ENCODE measurements around the gene GLCE. TPM values are rescaled to one million over a fixed set of nuclear protein-coding genes. Genes with fewer than 3 reads are reported as not detected.

GLCE gene
- total and polyA plus RNA-seq, 10 of the 15 experiments (the other 5 are each of a cell fraction or from before 2014, with no cell fraction given): 2.1 to 11.9 (median 2.9) TPM

- intact Hi-C loops (cut with micrococcal nuclease; ENCODE audit: unreplicated experiment): no loop called here
- CTCF ChIA-PET: no interaction called here
- H3K9ac ChIP-seq (ENCODE audit: control insufficient read depth, insufficient read depth, low read length): no peak overlapping the region
- H3K79me2 ChIP-seq (ENCODE audit: control insufficient read depth, insufficient read depth, low read length): no peaks in the 10 kb centered on the region
- no peaks in the 10 kb centered on the region for H3K9me3 ChIP-seq (replicated peaks; ENCODE audit: control insufficient read depth, insufficient read depth, low read length)
- no TSS peak for BruUV-seq (replicated peaks)
- H3K4me1 ChIP-seq (ENCODE audit: control insufficient read depth, insufficient read depth, low read length): no peaks in the 10 kb centered on the region; the same call in 1 of the 2 replicates
- FAIRE-seq (no peak), ATAC-seq (no peak), DNase-seq (ENCODE audit: low read depth, low spot score) (no peak)
- no peak overlapping the region for H3K4me3 ChIP-seq
- H4K20me1 ChIP-seq (ENCODE audit: control insufficient read depth, insufficient read depth): no peaks in the 10 kb centered on the region
- no peak overlapping the region for H3K27ac ChIP-seq (ENCODE audit: control insufficient read depth, insufficient read depth)
- no peaks in the 10 kb centered on the region for H3K27me3 ChIP-seq (replicated peaks in 1 of 2; ENCODE audit: control insufficient read depth in 2 of 2, insufficient read depth in 2 of 2, low read length in 1 of 2)
- no peak overlapping the region for H3K4me2 ChIP-seq (ENCODE audit: control insufficient read depth, insufficient read depth)
- SMC1A ChIA-PET (ENCODE audit: uncharacterized antibody, unreplicated experiment): no interaction called here
- no peak for TF ChIP-seq TCF3 (IDR thresholded peaks at IDR 0.05; ENCODE audit: borderline replicate concordance, insufficient read depth, low read depth, low read length)
- no peak for TF ChIP-seq CHD1 (IDR thresholded peaks at IDR 0.05; ENCODE audit: low read depth, low read length)
- TF ChIP-seq SMAD5 (IDR thresholded peaks at IDR 0.05; ENCODE audit: low read depth): no peak
- no peak for TF ChIP-seq HDAC6 (IDR thresholded peaks at IDR 0.05; ENCODE audit: unreplicated experiment)
- no peak for TF ChIP-seq POLR2A (IDR thresholded peaks at IDR 0.05; ENCODE audit: low read depth, low read length)
- no peak for TF ChIP-seq PBX3 (IDR thresholded peaks at IDR 0.05; ENCODE audit: insufficient replicate concordance, low read depth, low read length)
- no peak for TF ChIP-seq ATF3 (IDR thresholded peaks at IDR 0.05; ENCODE audit: borderline replicate concordance, extremely low read depth, low read depth, low read length)
- no peak for TF ChIP-seq NFIC (IDR thresholded peaks at IDR 0.05; ENCODE audit: low read depth, low read length)
- no peak for TF ChIP-seq HCFC1 (IDR thresholded peaks at IDR 0.05; ENCODE audit: low read length)
- TF ChIP-seq MYB (IDR thresholded peaks at IDR 0.05; ENCODE audit: borderline replicate concordance, low read depth, low read length): no peak
- TF ChIP-seq EZH2 (IDR thresholded peaks at IDR 0.05; ENCODE audit: borderline replicate concordance, control insufficient read depth, low read depth, low read length): no peak
- no peak for TF ChIP-seq YY1 (IDR thresholded peaks at IDR 0.05; ENCODE audit: low read depth, low read length)
- no peak for TF ChIP-seq ZNF687 (IDR thresholded peaks at IDR 0.05)
- TF ChIP-seq POLR2AphosphoS5 (IDR thresholded peaks at IDR 0.05; ENCODE audit: low read length): no peak
- no peak for TF ChIP-seq JUNB (IDR thresholded peaks at IDR 0.05)
- POLR2A ChIA-PET: no interaction called here
- RAD21 ChIA-PET (ENCODE audit: unreplicated experiment): no interaction called here
- H2AFZ ChIP-seq (ENCODE audit: control insufficient read depth, low read depth, low read length): no peak overlapping the region
- in situ Hi-C loops (cut with MboI): no loop called here
- H3K36me3 ChIP-seq (ENCODE audit: control insufficient read depth in 2 of 2, insufficient read depth in 2 of 2, low read length in 1 of 2): no peaks in the 10 kb centered on the region
Observed at GRCh38 chr15:69190504-69190903, 30.1 kb downstream of the GLCE start.

All from GM12878 (cell line).